Endothelial cell of umbilical vein (primary cell): ENCODE results near the gene NOMO2. TPM values are rescaled to one million over a fixed set of nuclear protein-coding genes. Genes with fewer than 3 reads are reported as not detected.
"Not testable (repeated sequence)": the region's sequence is repeated elsewhere in the genome, so short reads cannot be mapped to it uniquely, and the experiment has no call there.

ENCODE experiments used
- BruUV-seq: library from RNA; stranded (reverse); fragments of 400-500 nt; replicated peaks from 2 replicates; lab custom pipeline; 2021; lab: Mats Ljungman, UMichigan
- CTCF ChIA-PET: fragments of 300-600, 350-600 bp; sonication (Branson Sonifier 250); formaldehyde crosslinking; loops from one replicate; lab custom pipeline; 2021; ENCODE audit warnings: antibody characterized with exemption, inconsistent platforms; lab: Charles Lee
- POLR2A ChIA-PET: fragments of 300-600, 350-600 bp; sonication (Branson Sonifier 250); formaldehyde crosslinking; loops from one replicate; lab custom pipeline; 2021; ENCODE audit warnings: antibody characterized with exemption, inconsistent platforms; lab: Charles Lee
- DNase-seq: peaks from one replicate; pipeline ENCODE4 v3.0.0-alpha.2; 2011; ENCODE audit warnings: low read depth, low spot score
- FAIRE-seq: peaks from 2 replicates; lab custom pipeline; 2011; peaks lifted over from hg19 to GRCh38; lab: Jason Lieb, UNC
- H2AFZ ChIP-seq: 2 replicates; pipeline ENCODE4 v1.6.0; 2012; ENCODE audit warnings: low read depth, low read length, control low read depth, inconsistent platforms
- H3K27ac ChIP-seq: 2 replicates; pipeline ENCODE4 v1.5.1; 2011; ENCODE audit warnings: low read depth, mild to moderate bottlenecking, control low read depth, low read length, moderate library complexity; ENCODE audit not compliant: insufficient read depth
- H3K27me3 ChIP-seq, 2 experiments: 2 replicates each; pipeline versions ENCODE4 v1.6.0 to v1.6.1; 2011; ENCODE audit warnings: low read length in 2 of 2, mixed read lengths in 1 of 2; ENCODE audit not compliant: control insufficient read depth in 2 of 2, insufficient read depth in 2 of 2
- H3K36me3 ChIP-seq, 2 experiments: 2 replicates in 1 of 2; 3 replicates in 1 of 2; pipeline ENCODE4 v1.5.1; 2011; ENCODE audit warnings: low read length in 2 of 2, mild to moderate bottlenecking in 1 of 2, moderate library complexity in 1 of 2; ENCODE audit not compliant: control insufficient read depth in 2 of 2, insufficient read depth in 2 of 2; ENCODE audit errors: extremely low read depth in 1 of 2
- H3K4me1 ChIP-seq: 3 replicates; pipeline ENCODE4 v1.5.1; 2011; ENCODE audit warnings: mild to moderate bottlenecking, low read length; ENCODE audit not compliant: control insufficient read depth, insufficient read depth; ENCODE audit errors: extremely low read depth
- H3K4me2 ChIP-seq: 2 replicates; pipeline ENCODE4 v1.6.1; 2011; ENCODE audit warnings: low read length, control low read depth, mixed read lengths; ENCODE audit not compliant: insufficient read depth
- H3K4me3 ChIP-seq, 3 experiments: fragments of 200-600 bp in 1 of 3; sonication (generic), shearing (Covaris generic) in 1 of 3; replicated peaks in 1 of 3; 2 replicates each; pipeline ENCODE4 v1.5.1; 2011 to 2016; ENCODE audit warnings: control low read depth in 3 of 3, low read length in 3 of 3, mild to moderate bottlenecking in 2 of 3, inconsistent platforms in 1 of 3, low read depth in 1 of 3, moderate library complexity in 1 of 3; ENCODE audit not compliant: insufficient read depth in 1 of 3
- H3K79me2 ChIP-seq: 2 replicates; pipeline ENCODE4 v1.6.0; 2012; ENCODE audit warnings: low read length, inconsistent platforms; ENCODE audit not compliant: control insufficient read depth, insufficient read depth
- H3K9ac ChIP-seq: replicated peaks from 2 replicates; pipeline ENCODE3; 2011; ENCODE audit warnings: low read length, control low read depth; ENCODE audit not compliant: insufficient read depth; ENCODE audit errors: extremely low read depth
- H3K9me1 ChIP-seq: replicated peaks from 3 replicates; pipeline ENCODE4 v1.6.0; 2011; ENCODE audit warnings: mild to moderate bottlenecking, low read length; ENCODE audit not compliant: control insufficient read depth, insufficient read depth; ENCODE audit errors: extremely low read depth
- H3K9me3 ChIP-seq: replicated peaks from 2 replicates; pipeline ENCODE4 v1.5.1; 2012; ENCODE audit warnings: low read length, inconsistent platforms; ENCODE audit not compliant: control insufficient read depth, insufficient read depth
- H4K20me1 ChIP-seq: replicated peaks from 2 replicates; pipeline ENCODE3; 2011; ENCODE audit warnings: mild to moderate bottlenecking, low read length; ENCODE audit not compliant: control insufficient read depth, insufficient read depth; ENCODE audit errors: extremely low read depth
- dilution Hi-C: fragments of 300-500 bp; cut with MboI; formaldehyde crosslinking; loops from one replicate; pipeline ENCODE4 v1.15.0; 2019; ENCODE audit warnings: low sequenced_read_pairs; ENCODE audit not compliant: extremely low pct_ligation_motif_present
- intact Hi-C: fragments of 100-400 bp; cut with micrococcal nuclease; formaldehyde crosslinking; loops from one replicate; pipeline ENCODE4 v1.10.0; 2022
- polyA plus RNA-seq, 4 experiments: library from polyadenylated mRNA; depleted of rRNA in 3 of 4; stranded (reverse) in 3 of 4; unstranded in 1 of 4; fragments of >200 nt; gene quantifications; 2 replicates each; pipeline versions ENCODE4 v1.2.1 to v1.2.3, GENCODE V29; 2011 to 2012; ENCODE audit warnings: missing spikeins in 1 of 4
- total RNA-seq: library from RNA; stranded (reverse); gene quantifications from 2 replicates; pipeline ENCODE4 v1.2.3, GENCODE V29; 2021

The NOMO2 gene
- total and polyA plus RNA-seq, 2 donors (not counting 3 experiments of a cell fraction or from before 2014, with no cell fraction given) = 155 to 223 TPM

DNA sequence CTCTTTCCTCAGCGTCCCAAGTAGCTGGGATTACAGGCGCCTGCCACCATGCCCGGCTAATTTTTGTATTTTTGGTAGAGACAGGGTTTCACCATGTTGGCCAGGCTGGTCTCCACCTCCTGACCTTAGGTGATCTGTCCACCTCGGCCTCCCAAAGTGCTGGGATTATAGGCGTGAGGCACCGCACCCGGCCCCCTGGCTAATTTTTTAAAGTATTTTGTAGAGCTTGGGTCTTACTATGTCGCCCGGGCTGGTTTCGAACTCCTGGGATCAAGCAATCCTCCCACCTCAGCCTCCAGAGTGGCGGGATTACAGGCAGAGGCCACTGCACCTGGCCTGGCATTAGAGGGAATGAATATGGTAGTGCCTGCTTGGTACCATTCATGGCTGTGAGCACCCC is 33.9 kb upstream of the NOMO2 start:
- H4K20me1 ChIP-seq, FAIRE-seq, DNase-seq, H3K27ac ChIP-seq, BruUV-seq, H3K36me3 ChIP-seq, H3K9me1 ChIP-seq, H3K4me2 ChIP-seq, H3K27me3 ChIP-seq, POLR2A ChIA-PET, H3K9me3 ChIP-seq, CTCF ChIA-PET, intact Hi-C loops, H3K9ac ChIP-seq, H2AFZ ChIP-seq, H3K79me2 ChIP-seq, H3K4me3 ChIP-seq, dilution Hi-C loops, H3K4me1 ChIP-seq: not testable (repeated sequence)

DNA sequence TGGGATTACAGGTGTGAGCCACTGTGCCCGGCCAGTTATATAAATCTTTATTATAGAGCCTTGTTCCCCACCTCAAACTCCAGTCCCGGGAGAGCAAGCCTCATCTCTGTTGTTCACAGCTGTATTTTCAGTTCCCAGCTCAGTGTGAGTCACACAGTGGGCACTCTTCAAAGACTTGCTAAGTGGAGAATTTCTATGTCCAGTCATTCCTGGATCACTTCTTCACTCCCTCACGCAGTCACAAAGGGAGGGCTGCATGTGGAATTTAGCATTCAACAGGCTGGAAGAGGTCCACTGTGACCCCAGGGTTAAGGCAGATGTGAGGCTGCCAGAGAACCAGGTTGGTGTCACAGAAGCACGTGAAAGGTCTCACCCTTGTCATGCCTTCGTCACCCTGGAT is 33.0 kb upstream of the NOMO2 start:
- intact Hi-C loops, H3K27me3 ChIP-seq, H4K20me1 ChIP-seq, CTCF ChIA-PET, H3K9me3 ChIP-seq, FAIRE-seq, DNase-seq, H3K27ac ChIP-seq, POLR2A ChIA-PET, H3K4me3 ChIP-seq, H3K4me2 ChIP-seq, H3K36me3 ChIP-seq, BruUV-seq, H3K9me1 ChIP-seq, H3K9ac ChIP-seq, H3K4me1 ChIP-seq, H2AFZ ChIP-seq, H3K79me2 ChIP-seq, dilution Hi-C loops: not testable (repeated sequence)

DNA sequence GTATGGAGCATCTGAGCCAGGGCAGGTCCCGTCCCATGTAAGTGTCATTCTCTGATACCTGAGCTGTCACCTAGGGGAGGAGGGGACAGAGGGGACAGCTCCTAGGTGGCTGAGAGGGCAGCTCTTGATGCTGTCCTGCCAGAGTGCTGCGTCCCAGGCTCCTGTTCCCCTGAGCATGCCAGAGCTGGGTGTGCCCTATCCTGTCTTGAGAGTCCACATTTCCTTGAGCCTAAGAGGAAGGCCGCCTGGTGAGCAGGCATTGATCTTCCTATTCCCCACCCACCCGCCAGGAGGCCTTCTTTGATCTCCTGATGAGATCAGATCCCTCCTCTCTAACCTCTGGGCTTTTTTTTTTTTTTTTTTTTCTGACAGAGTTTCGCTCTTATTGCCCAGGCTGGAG is 32.0 kb upstream of the NOMO2 start:
- H3K9me3 ChIP-seq, dilution Hi-C loops, CTCF ChIA-PET: not testable (repeated sequence)

DNA sequence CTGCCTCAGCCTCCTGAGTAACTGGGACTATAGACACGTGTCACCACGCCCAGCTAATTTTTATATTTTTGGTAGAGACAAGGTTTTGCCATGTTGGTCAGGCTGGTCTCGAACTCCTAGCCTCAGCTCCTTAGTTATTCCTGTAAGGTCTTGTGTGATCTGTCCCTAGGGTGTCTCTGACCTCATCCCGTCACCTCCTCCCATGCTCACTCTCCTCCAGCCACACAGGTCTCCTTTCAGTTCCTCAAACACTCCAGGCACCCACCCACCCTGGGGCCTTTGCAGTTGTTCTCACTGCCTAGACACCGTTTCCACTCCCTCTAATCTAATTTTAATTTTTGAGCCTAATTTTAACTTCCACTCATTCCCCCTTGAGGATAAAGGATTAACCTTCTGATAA is 31.1 kb upstream of the NOMO2 start:
- H3K9ac ChIP-seq, POLR2A ChIA-PET, dilution Hi-C loops, BruUV-seq, H3K4me2 ChIP-seq, intact Hi-C loops, H3K4me1 ChIP-seq, H3K27ac ChIP-seq, H3K4me3 ChIP-seq, H3K9me1 ChIP-seq, H4K20me1 ChIP-seq, H3K36me3 ChIP-seq, H2AFZ ChIP-seq, H3K9me3 ChIP-seq, H3K79me2 ChIP-seq, H3K27me3 ChIP-seq, DNase-seq, FAIRE-seq, CTCF ChIA-PET: not testable (repeated sequence)

More for the DNA sequence above, 32.0 kb upstream of the NOMO2 start:
- H4K20me1 ChIP-seq, H3K27me3 ChIP-seq, FAIRE-seq, H3K4me2 ChIP-seq, intact Hi-C loops, POLR2A ChIA-PET, H3K9ac ChIP-seq, H3K4me3 ChIP-seq, H3K27ac ChIP-seq, H3K9me1 ChIP-seq, H2AFZ ChIP-seq, H3K36me3 ChIP-seq, BruUV-seq, DNase-seq, H3K79me2 ChIP-seq, H3K4me1 ChIP-seq: not testable (repeated sequence)
